Liver (tissue), 9 donors: ENCODE results near the gene LMX1B. TPM values are rescaled to one million over a fixed set of nuclear protein-coding genes. Genes with fewer than 3 reads are reported as not detected.

Experiments used
- DNase-seq: peaks from one replicate; pipeline ENCODE4 v3.0.0-alpha.2; 2017; ENCODE audit warnings: low spot score
- H3K27ac ChIP-seq, 2 donors: one replicate each; pipeline ENCODE4 v1.7.0; 2013; ENCODE audit warnings: inconsistent platforms in 2 of 2, low read length in 2 of 2, control low read depth in 1 of 2, low read depth in 1 of 2, mild to moderate bottlenecking in 1 of 2
- H3K27me3 ChIP-seq, 4 donors: one replicate each; pipeline versions ENCODE4 v1.6.1 to v1.7.0; 2013; ENCODE audit warnings: low read length in 3 of 4, inconsistent platforms in 1 of 4, mild to moderate bottlenecking in 1 of 4, moderate library complexity in 1 of 4; ENCODE audit not compliant: control insufficient read depth in 4 of 4, insufficient read depth in 4 of 4
- H3K36me3 ChIP-seq, 4 donors: one replicate each; pipeline versions ENCODE4 v1.6.1 to v1.7.0; 2013; ENCODE audit warnings: low read length in 3 of 4, mild to moderate bottlenecking in 3 of 4, low read depth in 1 of 4, moderate library complexity in 1 of 4; ENCODE audit not compliant: control insufficient read depth in 4 of 4, insufficient read depth in 3 of 4
- H3K4me1 ChIP-seq, 4 donors: one replicate each; pipeline versions ENCODE4 v1.6.1 to v1.7.0; 2013; ENCODE audit warnings: low read length in 3 of 4, mild to moderate bottlenecking in 3 of 4, moderate library complexity in 1 of 4; ENCODE audit not compliant: control insufficient read depth in 4 of 4, insufficient read depth in 4 of 4
- H3K4me3 ChIP-seq, 3 donors: one replicate each; pipeline versions ENCODE4 v1.6.1 to v1.7.0; 2013; ENCODE audit warnings: low read length in 3 of 3, control low read depth in 1 of 3, low read depth in 1 of 3, mild to moderate bottlenecking in 1 of 3
- H3K9ac ChIP-seq, 2 donors: one replicate each; pipeline ENCODE4 v1.7.0; 2013; ENCODE audit warnings: low read length in 2 of 2, mild to moderate bottlenecking in 2 of 2, moderate library complexity in 2 of 2, control low read depth in 1 of 2, low read depth in 1 of 2
- H3K9me3 ChIP-seq, 4 donors: one replicate each; pipeline versions ENCODE4 v1.6.1 to v1.7.0; 2013; ENCODE audit warnings: low read length in 3 of 4; ENCODE audit not compliant: control insufficient read depth in 4 of 4
- ATF3 ChIP-seq: IDR thresholded peaks from 2 replicates; pipeline ENCODE4 v1.6.1; 2016; ENCODE audit warnings: antibody characterized with exemption
- CTCF ChIP-seq: fragments of 150-350 bp; IDR thresholded peaks from 2 replicates; pipeline ENCODE4 v1.5.1; 2017; ENCODE audit warnings: improper control_type of control experiment, low read depth, low read length; ENCODE audit not compliant: missing input control
- EGR1 ChIP-seq, 2 donors: IDR thresholded peaks; 2 replicates each; pipeline ENCODE4 v1.6.1; 2016 to 2018; ENCODE audit warnings: antibody characterized with exemption in 2 of 2, low read depth in 2 of 2
- FOXA2 ChIP-seq: IDR thresholded peaks from 2 replicates; pipeline ENCODE4 v1.6.1; 2016; ENCODE audit warnings: antibody characterized with exemption
- HNF4A ChIP-seq, 2 donors: conservative IDR thresholded peaks; 2 replicates each; pipeline ENCODE4 v1.6.1; 2016; ENCODE audit warnings: antibody characterized with exemption in 2 of 2, mild to moderate bottlenecking in 2 of 2
- JUND ChIP-seq, 2 donors: IDR thresholded peaks; 2 replicates each; pipeline ENCODE4 v1.6.1; 2016; ENCODE audit warnings: antibody characterized with exemption in 2 of 2
- RAD21 ChIP-seq, 2 donors: IDR thresholded peaks; 2 replicates each; pipeline ENCODE4 v1.6.1; 2016; ENCODE audit warnings: antibody characterized with exemption in 2 of 2, mild to moderate bottlenecking in 2 of 2
- RXRA ChIP-seq, 2 donors: IDR thresholded peaks; 2 replicates each; pipeline ENCODE4 v1.6.1; 2017 to 2018; ENCODE audit warnings: antibody characterized with exemption in 2 of 2, mild to moderate bottlenecking in 1 of 2
- SP1 ChIP-seq: IDR thresholded peaks from 2 replicates; pipeline ENCODE4 v1.6.1; 2018; ENCODE audit warnings: antibody characterized with exemption, mild to moderate bottlenecking
- YY1 ChIP-seq: IDR thresholded peaks from 2 replicates; pipeline ENCODE4 v1.6.1; 2016; ENCODE audit warnings: antibody characterized with exemption, mild to moderate bottlenecking
- ZBTB33 ChIP-seq: IDR thresholded peaks from 2 replicates; pipeline ENCODE4 v1.6.1; 2016; ENCODE audit warnings: antibody characterized with exemption
- WGBS: extraction: QIAGEN DNeasy Blood & Tissue Kit; methylation state at CpG from one replicate; pipeline ENCODE4 v1.1.7; 2013; 5-methylcytosine and 5-hydroxymethylcytosine counted together
- polyA plus RNA-seq, 2 donors: library from polyadenylated mRNA; stranded (reverse) in 1 of 2; unstranded in 1 of 2; fragments of 200-250 nt in 1 of 2; fragments of >200 nt in 1 of 2; fragmentation: Nextera tagmentation in 1 of 2; extraction: Ambion mirVana in 1 of 2; gene quantifications; one replicate each; pipeline versions ENCODE4 v1.2.1 to v1.2.3, GENCODE V29; 2013 to 2015
- total RNA-seq, 2 donors: library from RNA; depleted of rRNA; stranded (reverse); fragments of >200 nt; gene quantifications; one replicate each; pipeline ENCODE4 v1.2.3, GENCODE V29; 2014
- TF ChIP-seq, protein P1 (sequence below): IDR thresholded peaks from 2 replicates; pipeline ENCODE4 v1.6.1; 2016; ENCODE audit warnings: antibody characterized with exemption
- donor health status: healthy.
- donor health status: healthy.
- donor health status: healthy.
- donor health status: healthy.
- donor health status: healthy.

LMX1B gene
- total and polyA plus RNA-seq, 4 donors: not detected

- no peaks in the 10 kb centered on the region for H3K4me1 ChIP-seq
- H3K9me3 ChIP-seq: no peaks in the 10 kb centered on the region
- H3K9ac ChIP-seq: no peak overlapping the region
- H3K27ac ChIP-seq: no peak overlapping the region
- H3K36me3 ChIP-seq: no peaks in the 10 kb centered on the region
- no peak overlapping the region for H3K4me3 ChIP-seq
- no peak for TF ChIP-seq RXRA (IDR thresholded peaks at IDR 0.05)
- TF ChIP-seq FOXA2: no peak
- no peak for TF ChIP-seq YY1
- no peak for TF ChIP-seq CTCF
- WGBS: 45% methylated on average over 5 of the region's 5 CpGs
- DNase-seq: no peak
- H3K27me3 ChIP-seq: peaks cover 0 to 7% (median 3%) of the 10 kb centered on the region in 4 donors
Measured at GRCh38 chr9:126564716-126565115, 49.0 kb upstream of the LMX1B start.

GRCh38 chr9:126565336-126566128 is 48.2 kb upstream of the LMX1B start:
- TF ChIP-seq CTCF (no peak), HNF4A (conservative IDR thresholded peaks at IDR 0.05) (no peak), EGR1 (IDR thresholded peaks at IDR 0.05; ENCODE audit: low read depth in 2 of 2) (no peak), ZBTB33 (no peak), JUND (IDR thresholded peaks at IDR 0.05) (no peak), ATF3 (no peak), FOXA2 (no peak), RAD21 (IDR thresholded peaks at IDR 0.05) (no peak), SP1 (no peak)
- TF ChIP-seq, protein P1, sequence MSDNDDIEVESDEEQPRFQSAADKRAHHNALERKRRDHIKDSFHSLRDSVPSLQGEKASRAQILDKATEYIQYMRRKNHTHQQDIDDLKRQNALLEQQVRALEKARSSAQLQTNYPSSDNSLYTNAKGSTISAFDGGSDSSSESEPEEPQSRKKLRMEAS: no peak
- peaks cover 0 to 7% (median 2%) of the 10 kb centered on the region in 4 donors for H3K27me3 ChIP-seq
- no peaks in the 10 kb centered on the region for H3K4me1 ChIP-seq
- no peak for DNase-seq
- H3K27ac ChIP-seq: no peak overlapping the region
- H3K9ac ChIP-seq: no peak overlapping the region
- WGBS: 85% methylated on average over 11 of the region's 11 CpGs
- no peaks in the 10 kb centered on the region for H3K36me3 ChIP-seq
- no peak overlapping the region for H3K4me3 ChIP-seq
- no peaks in the 10 kb centered on the region for H3K9me3 ChIP-seq
